Gastroesophageal sphincter (tissue), 3 donors: Measurements from ENCODE around the gene SH2D3A.

Experiments used
- CTCF ChIP-seq, 4 experiments: fragments of 200-600 bp in 2 of 4; fragments of 450-650 bp in 2 of 4; sonication (generic) in 1 of 4; IDR thresholded peaks; one replicate each; pipeline ENCODE4 v1.5.1; 2017 to 2019; ENCODE audit warnings: antibody characterized with exemption in 4 of 4, mild to moderate bottlenecking in 2 of 4, moderate library complexity in 2 of 4
- EP300 ChIP-seq: sonication (generic); formaldehyde crosslinking; IDR thresholded peaks from one replicate; pipeline ENCODE4 v1.6.1; 2017; ENCODE audit warnings: antibody characterized with exemption, mild to moderate bottlenecking
- POLR2A ChIP-seq, 2 donors: fragments of 450-650 bp; IDR thresholded peaks; one replicate each; pipeline ENCODE4 v1.6.1; 2017; ENCODE audit warnings: antibody characterized with exemption in 2 of 2, mild to moderate bottlenecking in 2 of 2, moderate library complexity in 1 of 2

GRCh38 chr19:6796278-6796677 lies 29.0 kb upstream of the SH2D3A start:
- TF ChIP-seq CTCF (IDR thresholded peaks at IDR 0.05) (no peak), POLR2A (IDR thresholded peaks at IDR 0.05) (no peak), EP300 (no peak)
